H9 (cell line): ENCODE measurements around the gene CDKAL1. TPM values are rescaled to one million over a fixed set of nuclear protein-coding genes. Genes with fewer than 3 reads are reported as not detected.

ENCODE experiments used
- DNase-seq: peaks from one replicate; pipeline ENCODE4 v3.0.0-alpha.2; 2017
- H2AFZ ChIP-seq: one replicate; pipeline ENCODE4 v1.6.1; 2013; ENCODE audit warnings: mild to moderate bottlenecking, low read length, control low read depth, moderate library complexity
- H2AK5ac ChIP-seq: 2 replicates; pipeline ENCODE4 v1.6.1; 2013; ENCODE audit warnings: low read length, control low read depth, mixed read lengths; ENCODE audit not compliant: insufficient read length
- H2BK120ac ChIP-seq: one replicate; pipeline ENCODE4 v1.6.1; 2013; ENCODE audit warnings: low read depth, mild to moderate bottlenecking, low read length, control low read depth, inconsistent platforms; ENCODE audit not compliant: poor library complexity, severe bottlenecking
- H2BK12ac ChIP-seq: 2 replicates; pipeline ENCODE4 v1.6.1; 2013; ENCODE audit warnings: low read length, control low read depth, mixed read lengths, low read depth; ENCODE audit not compliant: insufficient read length
- H2BK15ac ChIP-seq: 2 replicates; pipeline ENCODE4 v1.6.1; 2013; ENCODE audit warnings: low read depth, low read length, control low read depth
- H2BK20ac ChIP-seq: one replicate; pipeline ENCODE4 v1.6.1; 2013; ENCODE audit warnings: low read depth, mild to moderate bottlenecking, low read length, control low read depth, inconsistent platforms; ENCODE audit not compliant: poor library complexity, severe bottlenecking
- H2BK5ac ChIP-seq: 2 replicates; pipeline ENCODE4 v1.6.1; 2013; ENCODE audit warnings: low read length, control low read depth, mixed read lengths; ENCODE audit not compliant: insufficient read length
- H3K14ac ChIP-seq: 2 replicates; pipeline ENCODE4 v1.6.1; 2013; ENCODE audit warnings: low read length, control low read depth; ENCODE audit not compliant: insufficient read depth
- H3K18ac ChIP-seq: 2 replicates; pipeline ENCODE4 v1.6.1; 2013; ENCODE audit warnings: low read depth, mild to moderate bottlenecking, mixed read lengths, low read length, control low read depth; ENCODE audit not compliant: insufficient read length
- H3K23ac ChIP-seq: 2 replicates; pipeline ENCODE4 v1.6.1; 2013; ENCODE audit warnings: low read length, control low read depth, mixed read lengths, low read depth; ENCODE audit not compliant: insufficient read length
- H3K23me2 ChIP-seq: 2 replicates; pipeline ENCODE4 v1.6.1; 2013; ENCODE audit warnings: low read depth, mild to moderate bottlenecking, mixed read lengths, low read length, control low read depth; ENCODE audit not compliant: insufficient read length, poor library complexity, severe bottlenecking
- H3K27ac ChIP-seq: 2 replicates; pipeline ENCODE4 v1.5.1; 2013; ENCODE audit warnings: low read length, control low read depth, mixed read lengths, low read depth; ENCODE audit not compliant: insufficient read length
- H3K27me3 ChIP-seq: 2 replicates; pipeline ENCODE4 v1.6.1; 2013; ENCODE audit warnings: low read length, control low read depth, inconsistent platforms; ENCODE audit not compliant: insufficient read depth
- H3K4ac ChIP-seq: 2 replicates; pipeline ENCODE4 v1.6.1; 2013; ENCODE audit warnings: low read depth, mild to moderate bottlenecking, control low read depth, inconsistent platforms, low read length, moderate library complexity
- H3K4me1 ChIP-seq: 2 replicates; pipeline ENCODE4 v1.6.1; 2013; ENCODE audit warnings: low read length, control low read depth, inconsistent platforms; ENCODE audit not compliant: insufficient read depth
- H3K4me2 ChIP-seq: 2 replicates; pipeline ENCODE4 v1.6.1; 2013; ENCODE audit warnings: low read length, control low read depth, mixed read lengths; ENCODE audit not compliant: insufficient read length, insufficient read depth
- H3K56ac ChIP-seq: 2 replicates; pipeline ENCODE4 v1.6.1; 2013; ENCODE audit warnings: low read depth, mild to moderate bottlenecking, mixed read lengths, low read length, control low read depth; ENCODE audit not compliant: insufficient read length
- H3K79me1 ChIP-seq: 2 replicates; pipeline ENCODE4 v1.6.1; 2013; ENCODE audit warnings: low read depth, mild to moderate bottlenecking, moderate library complexity, low read length, control low read depth, inconsistent platforms; ENCODE audit not compliant: insufficient read depth, poor library complexity, severe bottlenecking
- H3K79me2 ChIP-seq: 2 replicates; pipeline ENCODE4 v1.6.1; 2013; ENCODE audit warnings: low read length, control low read depth, inconsistent platforms; ENCODE audit not compliant: insufficient read depth
- H3K9ac ChIP-seq: 2 replicates; pipeline ENCODE4 v1.6.1; 2013; ENCODE audit warnings: low read length, control low read depth, mixed read lengths; ENCODE audit not compliant: insufficient read length; ENCODE audit errors: extremely low read depth
- H3K9me3 ChIP-seq: one replicate; pipeline ENCODE4 v1.6.1; 2013; ENCODE audit warnings: low read depth, low read length, inconsistent platforms; ENCODE audit not compliant: control insufficient read depth
- H3T11ph ChIP-seq: one replicate; pipeline ENCODE4 v1.6.1; 2013; ENCODE audit warnings: mild to moderate bottlenecking, low read length, control low read depth, inconsistent platforms
- H4K20me1 ChIP-seq: one replicate; pipeline ENCODE4 v1.6.1; 2013; ENCODE audit not compliant: control insufficient read depth, insufficient read length, insufficient read depth
- H4K5ac ChIP-seq: 2 replicates; pipeline ENCODE4 v1.6.1; 2013; ENCODE audit warnings: low read depth, mild to moderate bottlenecking, mixed read lengths, low read length, control low read depth; ENCODE audit not compliant: insufficient read length
- H4K8ac ChIP-seq: replicated peaks from 2 replicates; pipeline ENCODE4 v1.6.1; 2013; ENCODE audit warnings: low read length, control low read depth, mixed read lengths, low read depth; ENCODE audit not compliant: insufficient read length
- H4K91ac ChIP-seq: 2 replicates; pipeline ENCODE4 v1.6.1; 2013; ENCODE audit warnings: low read depth, mild to moderate bottlenecking, moderate library complexity, mixed read lengths, low read length, control low read depth; ENCODE audit not compliant: insufficient read length
- H3K27ac Mint-ChIP-seq, 3 experiments: 2 replicates in 2 of 3; 3 replicates in 1 of 3; pipeline ENCODE4 v1.8.0; 2020 to 2021; ENCODE audit warnings: mixed read lengths in 3 of 3, mild to moderate bottlenecking in 1 of 3, moderate library complexity in 1 of 3
- H3K27me3 Mint-ChIP-seq: 2 replicates; pipeline ENCODE4 v1.8.0; 2021; ENCODE audit warnings: low read depth, mild to moderate bottlenecking, moderate library complexity, mixed read lengths
- H3K36me3 Mint-ChIP-seq, 3 experiments: 2 replicates in 2 of 3; 3 replicates in 1 of 3; pipeline ENCODE4 v1.8.0; 2020 to 2021; ENCODE audit warnings: low read depth in 3 of 3, mixed read lengths in 3 of 3; ENCODE audit not compliant: insufficient read depth in 1 of 3
- H3K4me1 Mint-ChIP-seq, 2 experiments: 2 replicates each; pipeline ENCODE4 v1.8.0; 2020; ENCODE audit warnings: mixed read lengths in 2 of 2
- H3K4me3 Mint-ChIP-seq, 2 experiments: 2 replicates in 1 of 2; 3 replicates in 1 of 2; pipeline ENCODE4 v1.8.0; 2020 to 2021; ENCODE audit warnings: mild to moderate bottlenecking in 2 of 2, mixed read lengths in 2 of 2, moderate library complexity in 1 of 2
- H3K9me3 Mint-ChIP-seq, 2 experiments: 2 replicates in 1 of 2; 3 replicates in 1 of 2; pipeline ENCODE4 v1.8.0; 2020; ENCODE audit warnings: mild to moderate bottlenecking in 2 of 2, mixed read lengths in 2 of 2, moderate library complexity in 1 of 2
- CTCF ChIP-seq: fragments of 200-600 bp; sonication (generic); conservative IDR thresholded peaks from 3 replicates; pipeline ENCODE4 v1.8.0; 2021; ENCODE audit warnings: antibody characterized with exemption, mild to moderate bottlenecking
- WGBS: extraction: QIAGEN DNeasy Blood & Tissue Kit; methylation state at CpG from one replicate; pipeline ENCODE4 v1.1.7; 2013; ENCODE audit warnings: missing lambda C conversion rate, low lambda C conversion rate, mixed read lengths; ENCODE audit not compliant: insufficient read length; ENCODE audit errors: extremely low coverage; 5-methylcytosine and 5-hydroxymethylcytosine counted together
- total RNA-seq: library from RNA; stranded (reverse); gene quantifications from 2 replicates; pipeline ENCODE4 v1.2.1, GENCODE V29; 2021

CDKAL1 gene
- total RNA-seq, 1 experiment from 2014 or later = 23.0 TPM

GRCh38 chr6:20684474-20684873, 150.2 kb downstream of the CDKAL1 start:
- Histone ChIP-seq H3K23me2 (no peaks in the 10 kb centered on the region), H3K18ac (no peak overlapping the region), H4K20me1 (no peaks in the 10 kb centered on the region), H3K56ac (no peak overlapping the region), H2BK15ac (no peak overlapping the region), H3K9ac (no peak overlapping the region), H2AK5ac (no peak overlapping the region), H3K23ac (no peak overlapping the region), H3K4ac (no peak overlapping the region), H3K27ac (no peak overlapping the region), H2BK12ac (no peak overlapping the region), H2BK5ac (no peak overlapping the region), H4K8ac (no peak overlapping the region), H3K14ac (no peak overlapping the region), H2BK120ac (no peak overlapping the region), H3K79me2 (0 out of 2 replicates have a peak, but pooled peaks cover 2% of the 10 kb centered on the region), H3K79me1 (no peaks in the 10 kb centered on the region), H3K4me2 (no peak overlapping the region), H2AFZ (no peak overlapping the region), H3K9me3 (no peaks in the 10 kb centered on the region), H3K27me3 (no peaks in the 10 kb centered on the region), H3T11ph (no peak overlapping the region), H4K91ac (no peak overlapping the region), H2BK20ac (no peak overlapping the region), H3K4me1 (no peaks in the 10 kb centered on the region; the same call in 1 of the 2 replicates), H4K5ac (no peak overlapping the region)
- Mint-ChIP-seq H3K27me3 (no peaks in the 10 kb centered on the region), H3K4me3 (no peak overlapping the region), H3K36me3 (no peaks in the 10 kb centered on the region), H3K27ac (no peak overlapping the region), H3K4me1 (peaks cover 27 to 30% of the 10 kb centered on the region in 2 experiments), H3K9me3 (no peaks in the 10 kb centered on the region)
- no peak for DNase-seq
- no peak for TF ChIP-seq CTCF
- no CpG with 5 or more reads among the region's 3 CpGs for WGBS
